K562 (cell line): Measurements from ENCODE around the gene C7orf57. TPM values are rescaled to one million over a fixed set of nuclear protein-coding genes. Genes with fewer than 3 reads are reported as not detected.

ENCODE experiments used
- ATAC-seq: fragments of 200-7000 bp; cut with Tn5 transposase; 3 replicates; pipeline ENCODE4 v1.9.1; 2020; ENCODE audit warnings: moderate library complexity
- BruUV-seq: library from RNA; stranded (reverse); fragments of 400-500 nt; replicated peaks from 2 replicates; lab custom pipeline; 2021; lab: Mats Ljungman, UMichigan
- CTCF ChIA-PET: fragments of 300-600 bp; formaldehyde crosslinking; extraction: SDS; loops from one replicate; lab custom pipeline; 2021; ENCODE audit warnings: low intra/inter-chr PET ratio; lab: Yijun Ruan, JAX
- POLR2A ChIA-PET: fragments of 300-600, 350-650 bp; sonication (Branson Sonifier 250); formaldehyde crosslinking; extraction: SDS; loops from one replicate; lab custom pipeline; 2021; ENCODE audit warnings: antibody characterized with exemption, inconsistent platforms; lab: Yijun Ruan, JAX
- DNase-seq, 4 experiments: peaks; one replicate each; pipeline versions ENCODE4 v3.0.0 to v3.0.0-alpha.2; 2011 to 2018; ENCODE audit warnings: low spot score in 3 of 4, mixed read lengths in 3 of 4; ENCODE audit errors: extremely low read depth in 1 of 4
- FAIRE-seq: peaks from 2 replicates; lab custom pipeline; 2011; peaks lifted over from hg19 to GRCh38; lab: Jason Lieb, UNC
- H2AFZ ChIP-seq: 2 replicates; pipeline ENCODE4 v1.6.0; 2011; ENCODE audit warnings: low read depth, low read length, control low read depth, inconsistent platforms
- H3K27ac ChIP-seq: fragments of 200-600 bp; 3 replicates; pipeline ENCODE4 v1.8.0; 2011; ENCODE audit warnings: low read depth, mild to moderate bottlenecking, control low read depth, inconsistent platforms, low read length, moderate library complexity, mixed read lengths; ENCODE audit errors: extremely low read depth
- H3K27me3 ChIP-seq, 2 experiments: fragments of 300-600 bp in 1 of 2; 2 replicates in 1 of 2; 3 replicates in 1 of 2; pipeline versions ENCODE4 v1.6.0 to v1.8.0; 2011; ENCODE audit warnings: inconsistent platforms in 2 of 2, low read length in 2 of 2, mild to moderate bottlenecking in 1 of 2, mixed read lengths in 1 of 2, moderate library complexity in 1 of 2; ENCODE audit not compliant: control insufficient read depth in 2 of 2, insufficient read depth in 2 of 2
- H3K36me3 ChIP-seq: fragments of 300-600 bp; 3 replicates; pipeline ENCODE4 v1.8.0; 2011; ENCODE audit warnings: mild to moderate bottlenecking, low read length, inconsistent platforms; ENCODE audit not compliant: control insufficient read depth, insufficient read depth
- H3K4me1 ChIP-seq, 2 experiments: fragments of 200-600 bp in 1 of 2; replicated peaks in 1 of 2; 2 replicates in 1 of 2; 3 replicates in 1 of 2; pipeline versions ENCODE4 v1.5.1 to v1.8.0; 2011; ENCODE audit warnings: inconsistent platforms in 2 of 2, low read length in 2 of 2, mild to moderate bottlenecking in 1 of 2, mixed read lengths in 1 of 2, moderate library complexity in 1 of 2; ENCODE audit not compliant: control insufficient read depth in 2 of 2, insufficient read depth in 2 of 2
- H3K4me2 ChIP-seq: 2 replicates; pipeline ENCODE4 v1.6.1; 2011; ENCODE audit warnings: low read length, control low read depth, inconsistent platforms, mixed read lengths; ENCODE audit not compliant: insufficient read depth
- H3K4me3 ChIP-seq: fragments of 200-600 bp; sonication (generic), shearing (Covaris generic); 2 replicates; pipeline ENCODE4 v1.5.1; 2016; ENCODE audit warnings: control low read depth, inconsistent platforms
- H3K79me2 ChIP-seq: fragments of 200-600 bp; 3 replicates; pipeline ENCODE4 v1.8.0; 2011; ENCODE audit warnings: low read length, inconsistent platforms; ENCODE audit not compliant: control insufficient read depth, insufficient read depth
- H3K9ac ChIP-seq, 2 experiments: 2 replicates each; pipeline versions ENCODE4 v1.6.0 to v1.6.1; 2011; ENCODE audit warnings: low read depth in 2 of 2, low read length in 2 of 2, control low read depth in 1 of 2, inconsistent platforms in 1 of 2, mild to moderate bottlenecking in 1 of 2, mixed read lengths in 1 of 2; ENCODE audit not compliant: insufficient read depth in 1 of 2
- H3K9me1 ChIP-seq: one replicate; pipeline ENCODE4 v1.6.0; 2011; ENCODE audit warnings: inconsistent platforms, mild to moderate bottlenecking, low read length, moderate library complexity; ENCODE audit not compliant: control insufficient read depth, insufficient read depth
- H3K9me3 ChIP-seq: replicated peaks from 2 replicates; pipeline ENCODE4 v1.5.1; 2011; ENCODE audit warnings: low read depth, low read length, inconsistent platforms; ENCODE audit not compliant: control insufficient read depth, insufficient read depth
- H4K20me1 ChIP-seq: replicated peaks from 2 replicates; pipeline ENCODE4 v1.6.1; 2011; ENCODE audit warnings: low read length, inconsistent platforms, mixed read lengths; ENCODE audit not compliant: control insufficient read depth, insufficient read depth
- ARID4B ChIP-seq: sonication (generic); formaldehyde crosslinking; IDR thresholded peaks from 2 replicates; pipeline ENCODE4 v1.8.0; 2022; ENCODE audit warnings: mild to moderate bottlenecking, missing genetic modification reagents
- ZHX1 ChIP-seq: fragments of 150-350 bp; conservative IDR thresholded peaks from 2 replicates; pipeline ENCODE4 v1.6.1; 2014; ENCODE audit warnings: low read length
- ZNF143 ChIP-seq: sonication (generic); formaldehyde crosslinking; IDR thresholded peaks from 2 replicates; pipeline ENCODE4 v1.9.0; 2022; ENCODE audit warnings: mild to moderate bottlenecking, missing genetic modification reagents
- WGBS: fragments of 100-300 bp; shearing (Covaris generic); methylation state at CpG from one replicate; pipeline ENCODE4 v1.1.6; 2016; ENCODE audit warnings: low coverage, mixed read lengths; ENCODE audit not compliant: insufficient coverage; ENCODE audit errors: missing lambda C conversion rate; 5-methylcytosine and 5-hydroxymethylcytosine counted together
- in situ Hi-C: fragments of 300-500 bp; cut with MboI; formaldehyde crosslinking; loops from 4 replicates; pipeline ENCODE4 v1.15.0; 2018; ENCODE audit warnings: inconsistent platforms, mixed read lengths
- intact Hi-C: fragments of 100-400 bp; cut with micrococcal nuclease; formaldehyde crosslinking; loops from 2 replicates; pipeline ENCODE4 v1.14.2; 2022
- polyA plus RNA-seq, 8 experiments: library from polyadenylated mRNA; depleted of rRNA in 4 of 8; stranded (reverse) in 5 of 8; unstranded in 3 of 8; fragments of >200 nt; fragmentation: Nextera tagmentation in 2 of 8; fragmentation: Illumina TruSeq in 1 of 8; extraction: Ambion mirVana in 2 of 8; extraction: Trizol in 1 of 8; gene quantifications; 2 replicates each; pipeline versions ENCODE4 v1.2.1 to v1.2.3, GENCODE V29; 2011 to 2014; ENCODE audit warnings: inconsistent platforms in 1 of 8, missing spikeins in 1 of 8
- total RNA-seq, 7 experiments: library from RNA; depleted of rRNA in 6 of 7; stranded (reverse); fragments of >200 nt in 6 of 7; fragmentation: Illumina TruSeq in 2 of 7; extraction: Trizol in 2 of 7; gene quantifications; 2 replicates each; pipeline versions ENCODE4 v1.2.1 to v1.2.3, GENCODE V29; 2011 to 2021; ENCODE audit warnings: low replicate concordance in 1 of 7

The C7orf57 gene
- total and polyA plus RNA-seq, 9 of the 15 experiments (the other 6 are each of a cell fraction or from before 2014, with no cell fraction given) = not detected

GRCh38 chr7:48099781-48100180, 64.4 kb downstream of the C7orf57 start:
- WGBS = 12% methylated on average over 3 of the region's 3 CpGs
- no TSS peak for BruUV-seq
- DNase-seq (no peak), ATAC-seq (no peak), FAIRE-seq (no peak)
- no peaks in the 10 kb centered on the region for H3K36me3 ChIP-seq
- H3K4me2 ChIP-seq = no peak overlapping the region
- in situ Hi-C loops = no loop called here
- no peaks in the 10 kb centered on the region for H3K79me2 ChIP-seq
- H3K4me3 ChIP-seq = no peak overlapping the region
- H3K9me1 ChIP-seq = no peaks in the 10 kb centered on the region
- H3K9ac ChIP-seq = no peak overlapping the region
- H3K27me3 ChIP-seq = peaks cover 8% of the 10 kb centered on the region in 2 experiments; a peak in 3 of 5 replicates
- no peaks in the 10 kb centered on the region for H3K4me1 ChIP-seq
- CTCF ChIA-PET = interaction anchor here (0.6 kb wide), 1 partner anchor 16 kb away, joined by 3 read pairs; no protein-coding TSS in a partner anchor
- intact Hi-C loops = no loop called here
- TF ChIP-seq ARID4B (CRISPR knock-in tag) (no peak), ZHX1 (no peak), ZNF143 (CRISPR knock-in tag) (no peak)
- H2AFZ ChIP-seq = no peak overlapping the region
- no peaks in the 10 kb centered on the region for H4K20me1 ChIP-seq
- H3K27ac ChIP-seq = no peak overlapping the region
- POLR2A ChIA-PET = no interaction called here
- no peaks in the 10 kb centered on the region for H3K9me3 ChIP-seq
